Activated naive CD4-positive, alpha-beta T cell treated with anti-CD3 and anti-CD28 coated beads, Interleukin-2, amount 50 U/mL, for 24 hours (primary cell): Measurements from ENCODE around the gene CBLB.

ENCODE experiments used
- H3K27ac Mint-ChIP-seq: one replicate; pipeline ENCODE4 v1.8.0; 2021; ENCODE audit warnings: mild to moderate bottlenecking, mixed read lengths
- H3K27me3 Mint-ChIP-seq: one replicate; pipeline ENCODE4 v1.8.0; 2021; ENCODE audit warnings: mixed read lengths
- H3K36me3 Mint-ChIP-seq: one replicate; pipeline ENCODE4 v1.8.0; 2021; ENCODE audit warnings: mixed read lengths
- H3K4me1 Mint-ChIP-seq: one replicate; pipeline ENCODE4 v1.8.0; 2021; ENCODE audit warnings: mixed read lengths
- H3K4me3 Mint-ChIP-seq: one replicate; pipeline ENCODE4 v1.8.0; 2021; ENCODE audit warnings: mild to moderate bottlenecking, mixed read lengths
- H3K9me3 Mint-ChIP-seq: one replicate; pipeline ENCODE4 v1.8.0; 2021; ENCODE audit warnings: mixed read lengths

The CBLB gene

GRCh38 chr3:105614288-105615030 lies 254.4 kb downstream of the CBLB start:
- H3K9me3 Mint-ChIP-seq: no peaks in the 10 kb centered on the region
- no peaks in the 10 kb centered on the region for H3K27me3 Mint-ChIP-seq
- no peak overlapping the region for H3K4me3 Mint-ChIP-seq
- H3K36me3 Mint-ChIP-seq: peaks cover 1% of the 10 kb centered on the region
- no peak overlapping the region for H3K27ac Mint-ChIP-seq
- no peaks in the 10 kb centered on the region for H3K4me1 Mint-ChIP-seq

- Mint-ChIP-seq H3K9me3 (no peaks in the 10 kb centered on the region), H3K27ac (no peak overlapping the region), H3K27me3 (no peaks in the 10 kb centered on the region), H3K4me3 (no peak overlapping the region), H3K36me3 (peaks cover 1% of the 10 kb centered on the region), H3K4me1 (no peaks in the 10 kb centered on the region)
Measured at GRCh38 chr3:105613120-105613519, 255.7 kb downstream of the CBLB start.

DNA sequence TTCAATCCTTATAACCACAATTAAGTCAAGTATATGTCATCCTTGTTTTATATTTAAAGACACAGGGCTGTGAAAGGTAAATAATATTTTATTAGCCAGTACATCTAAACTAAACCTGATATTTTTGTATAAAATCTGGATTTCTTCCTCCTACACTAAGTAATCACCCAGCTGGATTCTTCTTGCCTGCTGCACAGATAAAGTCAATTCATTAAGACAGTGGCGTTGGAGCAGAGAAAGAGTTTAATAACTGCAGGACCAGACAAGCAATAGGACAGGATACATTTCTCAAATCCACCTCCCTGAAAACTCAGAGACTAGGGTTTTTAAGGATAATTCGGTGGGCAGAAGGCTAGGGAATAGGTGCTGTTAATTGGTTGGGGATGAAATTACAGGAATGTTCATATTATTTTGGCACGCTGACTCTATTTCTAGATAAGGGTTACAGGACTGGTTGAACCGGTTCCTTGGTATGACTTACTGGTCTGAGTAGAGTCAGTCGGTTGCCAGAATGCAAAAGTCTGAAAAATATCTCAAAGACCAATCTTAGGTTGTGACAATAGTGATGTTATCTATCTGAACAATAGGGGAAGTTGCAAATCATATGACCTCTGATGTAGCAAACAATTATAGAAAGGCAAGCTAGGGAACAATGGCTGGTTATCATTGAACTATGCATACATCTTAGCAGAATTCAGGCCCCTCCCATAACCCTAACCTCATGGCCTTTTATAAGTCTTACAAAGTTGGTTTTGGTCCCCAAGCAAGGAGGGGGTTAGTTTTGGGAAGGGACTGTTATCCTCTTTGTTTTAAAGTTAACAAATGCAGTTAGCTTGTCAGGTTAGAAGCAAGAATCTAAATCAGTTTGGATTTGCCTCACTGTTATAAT lies 257.3 kb downstream of the CBLB start:
- Mint-ChIP-seq H3K4me1 (no peaks in the 10 kb centered on the region), H3K36me3 (no peaks in the 10 kb centered on the region), H3K27ac (no peak overlapping the region), H3K27me3 (no peaks in the 10 kb centered on the region), H3K4me3 (no peak overlapping the region), H3K9me3 (no peaks in the 10 kb centered on the region)

DNA sequence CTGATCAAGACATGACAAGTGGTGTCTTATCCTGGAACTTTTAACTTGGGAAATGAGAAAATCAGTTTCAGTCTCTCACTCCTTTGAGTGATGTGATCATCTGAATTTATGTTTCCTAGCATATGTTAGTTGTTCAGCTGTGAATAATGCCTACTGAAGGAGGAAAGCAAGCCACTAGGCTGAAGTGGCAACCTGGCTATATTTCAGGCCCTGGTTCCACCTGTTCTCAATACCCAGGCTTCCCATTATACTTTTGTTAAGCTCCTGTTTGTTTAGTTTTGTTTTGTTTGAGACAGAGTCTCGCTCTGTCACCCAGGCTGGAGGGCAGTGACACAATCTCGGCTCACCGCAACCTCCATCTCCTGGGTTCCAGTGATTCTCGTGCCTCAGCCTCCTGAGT lies 258.3 kb downstream of the CBLB start:
- Mint-ChIP-seq H3K27me3 (no peaks in the 10 kb centered on the region), H3K36me3 (no peaks in the 10 kb centered on the region), H3K9me3 (no peaks in the 10 kb centered on the region), H3K4me1 (no peaks in the 10 kb centered on the region), H3K4me3 (no peak overlapping the region), H3K27ac (no peak overlapping the region)

- no peaks in the 10 kb centered on the region for H3K36me3 Mint-ChIP-seq
- H3K9me3 Mint-ChIP-seq: no peaks in the 10 kb centered on the region
- H3K27ac Mint-ChIP-seq: no peak overlapping the region
- no peaks in the 10 kb centered on the region for H3K4me1 Mint-ChIP-seq
- no peaks in the 10 kb centered on the region for H3K27me3 Mint-ChIP-seq
- no peak overlapping the region for H3K4me3 Mint-ChIP-seq
Measured at GRCh38 chr3:105608623-105609022, 260.2 kb downstream of the CBLB start.

GRCh38 chr3:105606016-105606415 lies 262.8 kb downstream of the CBLB start:
- H3K9me3 Mint-ChIP-seq: no peaks in the 10 kb centered on the region
- no peaks in the 10 kb centered on the region for H3K4me1 Mint-ChIP-seq
- no peaks in the 10 kb centered on the region for H3K27me3 Mint-ChIP-seq
- H3K36me3 Mint-ChIP-seq: no peaks in the 10 kb centered on the region
- no peak overlapping the region for H3K4me3 Mint-ChIP-seq
- no peak overlapping the region for H3K27ac Mint-ChIP-seq
